H1 (cell line): ENCODE results near the gene LILRB1.

ENCODE experiments used
- CEBPB ChIP-seq: IDR thresholded peaks from 2 replicates; pipeline ENCODE4 v1.6.1; 2012; ENCODE audit warnings: low read depth, low read length
- CTCF ChIP-seq, 3 experiments: IDR thresholded peaks; 1 replicate in 2 of 3; 2 replicates in 1 of 3; pipeline versions ENCODE4 v1.5.1 to v1.6.1; 2011; ENCODE audit warnings: low read length in 3 of 3, mild to moderate bottlenecking in 3 of 3, inconsistent platforms in 2 of 3, low read depth in 1 of 3, moderate library complexity in 1 of 3; ENCODE audit not compliant: insufficient read depth in 1 of 3; ENCODE audit errors: control extremely low read depth in 1 of 3
- EP300 ChIP-seq, 2 experiments: IDR thresholded peaks; 1 replicate in 1 of 2; 2 replicates in 1 of 2; pipeline ENCODE4 v1.6.1; 2011 to 2012; ENCODE audit warnings: low read depth in 2 of 2, low read length in 2 of 2, mild to moderate bottlenecking in 2 of 2, borderline replicate concordance in 1 of 2, inconsistent platforms in 1 of 2, moderate library complexity in 1 of 2
- FOSL1 ChIP-seq: IDR thresholded peaks from 2 replicates; pipeline ENCODE4 v1.6.1; 2011; ENCODE audit warnings: mild to moderate bottlenecking, low read depth, low read length, moderate library complexity; ENCODE audit not compliant: insufficient read depth
- GABPA ChIP-seq: IDR thresholded peaks from 2 replicates; pipeline ENCODE4 v1.6.1; 2011; ENCODE audit warnings: mild to moderate bottlenecking, low read length, moderate library complexity, borderline replicate concordance; ENCODE audit not compliant: insufficient read depth
- KDM5A ChIP-seq: fragments of 200-600 bp; IDR thresholded peaks from 2 replicates; pipeline ENCODE4 v1.7.1; 2012; ENCODE audit warnings: mild to moderate bottlenecking, low read length, inconsistent platforms, mixed read lengths
- MAFK ChIP-seq: IDR thresholded peaks from 2 replicates; pipeline ENCODE4 v1.6.1; 2012; ENCODE audit warnings: low read depth, mild to moderate bottlenecking, improper control_type of control experiment, low read length
- MAX ChIP-seq: IDR thresholded peaks from 2 replicates; pipeline ENCODE4 v1.6.1; 2012; ENCODE audit warnings: inconsistent platforms
- POLR2A ChIP-seq, 2 experiments: IDR thresholded peaks; 1 replicate in 1 of 2; 2 replicates in 1 of 2; pipeline ENCODE4 v1.6.1; 2011; ENCODE audit warnings: low read depth in 2 of 2, low read length in 2 of 2, mild to moderate bottlenecking in 2 of 2; ENCODE audit errors: control extremely low read depth in 1 of 2
- RAD21 ChIP-seq, 2 experiments: IDR thresholded peaks in 1 of 2; conservative IDR thresholded peaks in 1 of 2; 2 replicates each; pipeline ENCODE4 v1.6.1; 2011; ENCODE audit warnings: low read depth in 2 of 2, low read length in 2 of 2, improper control_type of control experiment in 1 of 2, inconsistent platforms in 1 of 2, mild to moderate bottlenecking in 1 of 2, moderate library complexity in 1 of 2
- RNF2 ChIP-seq: fragments of 200-900, 300-1000 bp; sonication (generic); IDR thresholded peaks from 2 replicates; pipeline ENCODE4 v1.7.1; 2016; ENCODE audit warnings: borderline replicate concordance, low read depth, mild to moderate bottlenecking, antibody characterized with exemption, low read length; ENCODE audit not compliant: poor library complexity, severe bottlenecking; ENCODE audit errors: missing control alignments
- SP2 ChIP-seq: IDR thresholded peaks from 2 replicates; pipeline ENCODE4 v1.6.1; 2012; ENCODE audit warnings: mild to moderate bottlenecking, low read length, inconsistent platforms
- SUZ12 ChIP-seq: fragments of 200-600 bp; sonication (generic); IDR thresholded peaks from 2 replicates; pipeline ENCODE4 v1.6.1; 2012; ENCODE audit warnings: mild to moderate bottlenecking, inconsistent platforms, low read length, moderate library complexity, mixed read lengths

DNA sequence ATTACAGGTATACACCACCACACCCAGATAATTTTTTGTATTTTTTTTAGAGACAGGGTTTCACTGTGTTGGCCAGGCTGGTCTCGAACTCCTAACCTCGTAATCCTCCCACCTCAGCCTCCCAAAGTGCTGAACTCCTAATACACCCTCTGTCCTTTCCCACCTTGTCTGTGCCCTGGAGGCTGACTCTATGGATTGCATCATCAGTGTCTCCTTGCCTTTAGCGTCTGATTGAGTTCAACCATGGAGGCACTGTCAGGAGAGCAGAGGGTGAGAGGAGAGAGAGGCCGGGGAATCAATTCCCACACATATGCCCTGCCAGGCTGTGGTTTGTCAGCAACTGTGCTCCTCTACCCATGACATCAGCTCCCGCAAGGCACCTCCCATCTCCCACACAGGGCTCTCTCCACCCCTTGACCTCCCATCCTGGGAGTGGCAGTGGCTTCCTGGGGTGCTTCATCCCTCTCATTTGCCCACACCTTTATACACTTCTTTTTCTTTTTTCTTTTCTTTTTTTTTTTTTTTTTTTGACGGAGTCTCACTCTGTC lies 19.9 kb downstream of the LILRB1 start:
- TF ChIP-seq CTCF (IDR thresholded peaks at IDR 0.05; ENCODE audit: control extremely low read depth in 1 of 3, insufficient read depth in 1 of 3, low read depth in 1 of 3, low read length in 3 of 3): no peak
- no peak for TF ChIP-seq RNF2
- no peak for TF ChIP-seq POLR2A (IDR thresholded peaks at IDR 0.05; ENCODE audit: control extremely low read depth in 1 of 2, low read depth in 2 of 2, low read length in 2 of 2)
- no peak for TF ChIP-seq FOSL1
- TF ChIP-seq KDM5A: no peak
- no peak for TF ChIP-seq GABPA
- TF ChIP-seq RAD21 (IDR thresholded peaks at IDR 0.05 in 1 of 2, conservative IDR thresholded peaks at IDR 0.05 in 1 of 2; ENCODE audit: low read depth in 2 of 2, low read length in 2 of 2): no peak
- TF ChIP-seq SUZ12: no peak
- no peak for TF ChIP-seq SP2
- TF ChIP-seq CEBPB: no peak
- no peak for TF ChIP-seq MAX
- no peak for TF ChIP-seq EP300 (IDR thresholded peaks at IDR 0.05; ENCODE audit: borderline replicate concordance in 1 of 2, low read depth in 2 of 2, low read length in 2 of 2)
- no peak for TF ChIP-seq MAFK
